Germinal center (tissue), 1 donor: ENCODE results near the gene NCBP2.
"Not testable (repeated sequence)": the region's sequence is repeated elsewhere in the genome, so short reads cannot be mapped to it uniquely, and the experiment has no call there.

Experiments
- DNase-seq: peaks from one replicate; pipeline ENCODE4 v3.0.0; 2012; ENCODE audit warnings: mixed read lengths, low spot score

Gene NCBP2

GRCh38 chr3:196968233-196969133 is 26.2 kb upstream of the NCBP2 start, which contains the start of gene PIGZ:
Gene PIGZ (minus strand): TSS chr3:196968833. CDS start chr3:196952031, 16,802 bp downstream.
- peak; percentile 62 for DNase-seq

- DNase-seq = no peak
These were observed 25.3 kb upstream of the NCBP2 start for GRCh38 chr3:196967412-196968232.

GRCh38 chr3:196966526-196967401 is 24.4 kb upstream of the NCBP2 start:
- no peak for DNase-seq

GRCh38 chr3:196965804-196966173 is 23.5 kb upstream of the NCBP2 start:
- no peak for DNase-seq

- DNase-seq = no peak
These were observed 22.9 kb upstream of the NCBP2 start for GRCh38 chr3:196965112-196965803.

GRCh38 chr3:196963631-196963953 is 21.3 kb upstream of the NCBP2 start:
- no peak for DNase-seq

- no peak for DNase-seq
These were observed 20.8 kb upstream of the NCBP2 start for GRCh38 chr3:196962930-196963630.

GRCh38 chr3:196962108-196962929 is 20.0 kb upstream of the NCBP2 start:
- no peak for DNase-seq

GRCh38 chr3:196954832-196955231 is 12.5 kb upstream of the NCBP2 start:
- no peak for DNase-seq

- no peak for DNase-seq
These were observed 9.0 kb upstream of the NCBP2 start for GRCh38 chr3:196951371-196951770.

- DNase-seq = no peak
These were observed 7.4 kb upstream of the NCBP2 start for GRCh38 chr3:196949750-196950149.

- DNase-seq = no peak
These were observed 6.9 kb upstream of the NCBP2 start for GRCh38 chr3:196949285-196949619.

GRCh38 chr3:196948442-196949284 is 6.3 kb upstream of the NCBP2 start:
- no peak for DNase-seq

- DNase-seq = no peak
These were observed 5.6 kb upstream of the NCBP2 start for GRCh38 chr3:196947860-196948441.

GRCh38 chr3:196947136-196947859 is 5.0 kb upstream of the NCBP2 start:
- no peak for DNase-seq

- DNase-seq = not testable (repeated sequence)
These were observed 1.9 kb upstream of the NCBP2 start for GRCh38 chr3:196944037-196944790.

- no peak for DNase-seq
These were observed 568 bp upstream of the NCBP2 start for GRCh38 chr3:196942915-196943277.
